ENCODE results near the gene GABRB1.
A peak's percentile ranks its signal among the peaks of the same experiment; 100 is the strongest.

Gene GABRB1

DNA sequence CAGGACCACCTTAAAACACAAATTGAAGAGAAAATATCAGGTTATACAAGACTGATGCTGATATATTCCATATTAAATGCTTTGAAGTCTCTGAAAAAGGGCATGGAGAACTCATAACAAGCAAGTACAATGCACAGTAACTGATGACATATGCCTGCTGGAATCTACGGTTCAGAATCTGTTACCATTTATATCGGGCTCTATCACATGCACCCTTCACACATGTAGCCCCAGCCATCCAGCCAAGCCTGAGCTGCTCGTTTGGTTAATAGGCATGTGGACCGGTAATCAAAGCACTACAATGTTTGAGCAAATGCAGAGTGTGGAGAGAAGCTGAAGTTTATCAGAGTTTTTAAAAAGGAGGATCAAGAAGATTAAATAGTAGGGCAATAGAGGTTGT, 420.3 kb downstream of the GABRB1 start:
- DNase-seq (ENCODE audit: low read depth), result no peak
- no peak overlapping the region for H3K4me3 ChIP-seq (ENCODE audit: low read depth, low read length)
- in situ Hi-C loops (cut with HindIII; ENCODE audit: low sequenced_read_pairs), result no loop called here

DNA sequence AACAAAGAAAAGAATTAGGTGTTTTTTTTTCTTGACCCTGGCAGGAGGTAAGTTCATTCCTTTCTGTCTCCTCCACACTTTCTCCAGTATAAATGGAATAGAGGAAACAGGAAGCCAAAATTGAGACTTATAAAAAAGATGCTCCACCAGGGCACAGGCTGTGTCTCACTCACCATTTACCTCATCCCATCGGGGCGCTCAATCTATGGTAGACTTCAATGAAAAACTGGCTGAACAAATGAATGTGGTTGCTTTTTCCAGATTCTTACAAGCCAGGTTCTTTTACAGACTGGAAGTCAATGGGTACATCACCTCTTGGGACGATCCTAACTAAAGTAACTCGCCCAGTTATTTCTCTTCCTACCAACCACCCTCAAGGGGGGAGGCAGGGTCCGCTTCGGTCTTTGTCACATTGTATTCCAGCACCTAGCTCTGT, 431.4 kb downstream of the GABRB1 start:
- no peak for DNase-seq (ENCODE audit: low read depth)
- TF ChIP-seq, protein P1, sequence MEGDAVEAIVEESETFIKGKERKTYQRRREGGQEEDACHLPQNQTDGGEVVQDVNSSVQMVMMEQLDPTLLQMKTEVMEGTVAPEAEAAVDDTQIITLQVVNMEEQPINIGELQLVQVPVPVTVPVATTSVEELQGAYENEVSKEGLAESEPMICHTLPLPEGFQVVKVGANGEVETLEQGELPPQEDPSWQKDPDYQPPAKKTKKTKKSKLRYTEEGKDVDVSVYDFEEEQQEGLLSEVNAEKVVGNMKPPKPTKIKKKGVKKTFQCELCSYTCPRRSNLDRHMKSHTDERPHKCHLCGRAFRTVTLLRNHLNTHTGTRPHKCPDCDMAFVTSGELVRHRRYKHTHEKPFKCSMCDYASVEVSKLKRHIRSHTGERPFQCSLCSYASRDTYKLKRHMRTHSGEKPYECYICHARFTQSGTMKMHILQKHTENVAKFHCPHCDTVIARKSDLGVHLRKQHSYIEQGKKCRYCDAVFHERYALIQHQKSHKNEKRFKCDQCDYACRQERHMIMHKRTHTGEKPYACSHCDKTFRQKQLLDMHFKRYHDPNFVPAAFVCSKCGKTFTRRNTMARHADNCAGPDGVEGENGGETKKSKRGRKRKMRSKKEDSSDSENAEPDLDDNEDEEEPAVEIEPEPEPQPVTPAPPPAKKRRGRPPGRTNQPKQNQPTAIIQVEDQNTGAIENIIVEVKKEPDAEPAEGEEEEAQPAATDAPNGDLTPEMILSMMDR (IDR thresholded peaks at IDR 0.05; ENCODE audit: low read depth, low read length, missing control alignments), result no peak
- in situ Hi-C loops (cut with HindIII; ENCODE audit: low sequenced_read_pairs), result no loop called here
- peak overlapping the region; percentile 75 for H3K4me3 ChIP-seq (ENCODE audit: low read depth, low read length)

More for the DNA sequence above, 420.3 kb downstream of the GABRB1 start:
- TF ChIP-seq, protein P1 (IDR thresholded peaks at IDR 0.05; ENCODE audit: low read depth, low read length, missing control alignments), result no peak

DNA sequence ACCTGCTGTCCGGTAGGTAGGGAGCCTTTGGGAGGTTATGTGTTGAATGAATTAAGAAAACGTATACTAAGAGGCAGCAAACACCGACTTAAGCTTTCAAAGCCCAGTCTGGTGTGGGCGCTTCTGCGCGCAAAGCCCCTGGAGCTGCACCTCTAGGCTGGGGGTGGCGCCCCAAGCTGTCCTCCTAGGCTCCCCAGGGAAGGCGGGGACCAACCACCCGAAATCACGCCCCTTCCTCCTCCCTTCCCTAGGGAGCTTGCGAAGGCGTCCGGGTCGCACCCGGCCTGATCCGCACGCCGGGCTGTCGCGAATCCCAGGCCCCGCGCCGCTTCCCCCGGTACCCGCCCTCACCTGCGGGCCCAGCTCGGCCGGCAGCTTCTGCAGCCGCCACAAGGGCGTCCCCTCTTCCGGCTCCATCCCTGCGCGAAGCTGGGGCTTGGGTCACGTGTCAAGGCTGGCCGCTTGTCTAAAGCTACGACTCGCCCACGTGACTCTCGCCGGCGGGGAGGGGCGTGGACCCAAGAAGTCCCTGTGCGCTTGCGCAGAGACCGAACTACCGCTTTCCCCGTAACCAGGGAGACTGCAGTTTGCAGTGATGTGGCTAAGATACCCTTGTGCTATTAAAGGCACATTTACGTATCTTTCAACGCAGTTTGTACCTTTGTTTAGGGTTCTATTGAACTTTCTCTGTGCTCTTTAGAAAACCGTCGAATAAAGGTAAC, 432.0 kb downstream of the GABRB1 start, which contains the start of gene COMMD8:
COMMD8 (minus strand) TSS at position 468 of the 722 bp plus-strand sequence; CDS start at position 417, 51 bp downstream.
- in situ Hi-C loops (cut with HindIII; ENCODE audit: low sequenced_read_pairs), result no loop called here
- TF ChIP-seq, protein P1 (IDR thresholded peaks at IDR 0.05; ENCODE audit: low read depth, low read length, missing control alignments), result peak; percentile 40
- peak; percentile 88 for DNase-seq (ENCODE audit: low read depth)
- peak within 1 kb of the TSS; percentile 75 for H3K4me3 ChIP-seq (ENCODE audit: low read depth, low read length)

DNA sequence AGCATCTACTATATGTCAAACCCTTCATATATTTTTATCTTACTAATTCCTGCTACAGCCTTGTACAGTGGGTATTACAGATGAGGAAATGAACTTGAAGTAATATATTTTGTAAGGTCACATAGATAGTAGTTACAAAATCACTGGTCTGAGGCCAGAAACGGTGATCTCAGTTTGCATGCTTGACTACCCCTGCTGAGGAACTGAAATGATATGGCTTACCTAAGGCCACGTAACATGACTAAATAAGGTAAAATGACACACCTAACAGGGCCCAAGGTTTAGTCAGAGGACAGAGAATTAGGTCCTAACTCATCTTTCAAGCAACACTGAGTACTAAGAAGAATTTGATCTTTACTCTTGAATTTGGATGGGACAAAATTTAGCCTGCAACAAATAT, 433.6 kb downstream of the GABRB1 start:
- H3K4me3 ChIP-seq (ENCODE audit: low read depth, low read length), result no peak overlapping the region
- DNase-seq (ENCODE audit: low read depth), result no peak
- in situ Hi-C loops (cut with HindIII; ENCODE audit: low sequenced_read_pairs), result no loop called here
- TF ChIP-seq, protein P1 (IDR thresholded peaks at IDR 0.05; ENCODE audit: low read depth, low read length, missing control alignments), result no peak

DNA sequence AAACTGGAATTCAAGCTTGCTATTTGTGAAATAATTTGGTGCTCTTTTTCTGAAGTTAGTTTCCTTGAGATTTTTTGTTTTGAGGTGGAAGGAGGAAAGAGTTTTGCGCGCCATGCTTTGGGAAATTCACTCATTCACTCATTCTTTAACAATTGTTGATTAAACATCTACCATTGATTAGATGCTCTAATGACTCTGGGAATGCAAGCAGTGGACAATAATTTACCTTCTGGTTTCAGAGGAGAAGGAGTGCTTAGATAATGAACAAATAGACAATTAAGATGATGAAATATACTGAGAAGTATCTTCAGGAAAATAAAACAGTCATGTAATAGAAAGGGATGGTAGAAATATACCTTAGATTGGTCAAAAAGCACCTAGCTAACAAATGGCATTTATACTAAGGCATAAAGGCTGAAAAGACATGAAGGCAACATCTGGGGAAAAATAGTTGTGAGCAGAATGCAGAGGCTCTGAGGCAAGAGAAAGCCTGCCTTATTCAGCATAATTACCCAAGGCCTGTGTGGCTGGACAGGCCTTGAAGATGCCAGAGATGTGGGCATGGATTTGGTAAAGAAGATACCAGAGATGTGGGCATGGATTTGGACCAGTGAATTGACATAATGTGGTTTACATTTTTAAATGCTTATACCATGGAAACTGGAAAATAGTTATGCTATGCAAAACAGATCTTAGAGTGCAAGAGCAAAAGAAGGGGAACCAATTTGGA, 434.9 kb downstream of the GABRB1 start:
- DNase-seq (ENCODE audit: low read depth), result no peak
- no peak overlapping the region for H3K4me3 ChIP-seq (ENCODE audit: low read depth, low read length)
- TF ChIP-seq, protein P1 (IDR thresholded peaks at IDR 0.05; ENCODE audit: low read depth, low read length, missing control alignments), result no peak
- in situ Hi-C loops (cut with HindIII; ENCODE audit: low sequenced_read_pairs), result no loop called here

DNA sequence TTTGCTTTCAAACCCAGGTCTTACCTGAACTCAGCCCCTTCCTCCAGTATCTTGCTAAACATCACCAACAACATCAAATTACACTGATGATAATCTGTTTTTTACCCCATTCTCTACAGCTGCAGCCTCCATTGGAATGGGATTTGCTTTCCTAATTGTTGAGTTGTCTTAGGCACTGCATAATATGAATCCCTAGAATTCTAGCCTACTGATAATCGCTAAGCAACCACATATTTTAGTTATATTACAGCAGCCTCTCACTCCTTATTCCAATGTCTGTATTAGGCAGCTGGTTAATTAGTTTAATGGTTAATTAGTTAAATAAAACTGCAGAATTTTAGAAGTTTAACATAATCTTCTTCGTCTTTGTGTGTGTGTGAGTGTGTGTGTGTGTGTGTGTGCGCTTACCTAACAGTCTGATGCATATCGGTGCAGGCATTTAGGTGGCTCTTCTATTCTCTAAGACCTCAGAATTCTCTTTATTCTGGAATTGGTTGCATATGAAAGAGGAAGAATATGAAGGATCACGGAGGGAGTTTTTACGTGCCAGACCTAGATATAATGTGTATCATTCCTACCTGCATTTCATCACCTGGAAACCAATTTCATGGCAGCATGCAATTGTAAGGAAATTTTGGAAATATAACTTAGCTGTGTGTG, 437.5 kb downstream of the GABRB1 start:
- TF ChIP-seq, protein P1 (IDR thresholded peaks at IDR 0.05; ENCODE audit: low read depth, low read length, missing control alignments), result no peak
- in situ Hi-C loops (cut with HindIII; ENCODE audit: low sequenced_read_pairs), result no loop called here
- no peak for DNase-seq (ENCODE audit: low read depth)
- no peak overlapping the region for H3K4me3 ChIP-seq (ENCODE audit: low read depth, low read length)

Data from astrocyte of the cerebellum (primary cell).